ENCODE data around the gene KRT4.

GRCh38 chr12:52831251-52831650 is 17.3 kb upstream of the KRT4 start:
- TF ChIP-seq CTCF (conservative IDR thresholded peaks at IDR 0.05 in 1 of 2, IDR thresholded peaks at IDR 0.05 in 1 of 2; ENCODE audit: extremely low read depth in 1 of 2, insufficient read depth in 1 of 2, low read depth in 1 of 2, low read length in 2 of 2): no peak
- no peak for TF ChIP-seq EZH2 (IDR thresholded peaks at IDR 0.05; ENCODE audit: borderline replicate concordance, low read length)

All from mammary epithelial cell (primary cell).